GM18526 (cell line): ENCODE data around the gene HSFX3.

Source experiments
- POLR2A ChIP-seq: IDR thresholded peaks from 3 replicates; pipeline ENCODE4 v1.6.1; 2011; ENCODE audit not compliant: insufficient read length; ENCODE audit errors: extremely low read depth

The HSFX3 gene

GRCh38 chrX:149531599-149531998 lies 18.1 kb downstream of the HSFX3 start:
- TF ChIP-seq POLR2A, result no peak

GRCh38 chrX:149528381-149528780 lies 21.3 kb downstream of the HSFX3 start:
- no peak for TF ChIP-seq POLR2A

GRCh38 chrX:149527705-149528104 lies 22.0 kb downstream of the HSFX3 start:
- no peak for TF ChIP-seq POLR2A

GRCh38 chrX:149522916-149523315 lies 26.8 kb downstream of the HSFX3 start:
- no peak for TF ChIP-seq POLR2A

GRCh38 chrX:149521438-149521837 lies 28.3 kb downstream of the HSFX3 start:
- no peak for TF ChIP-seq POLR2A

- TF ChIP-seq POLR2A, result no peak
Observed at GRCh38 chrX:149518236-149518635, 31.5 kb downstream of the HSFX3 start.

GRCh38 chrX:149517308-149517707 lies 32.4 kb downstream of the HSFX3 start:
- no peak for TF ChIP-seq POLR2A

GRCh38 chrX:149516604-149517003 lies 33.1 kb downstream of the HSFX3 start:
- TF ChIP-seq POLR2A, result no peak

- no peak for TF ChIP-seq POLR2A
Observed at GRCh38 chrX:149515954-149516602, 33.6 kb downstream of the HSFX3 start.

- TF ChIP-seq POLR2A, result no peak
Observed at GRCh38 chrX:149513825-149514428, 35.8 kb downstream of the HSFX3 start.

- no peak for TF ChIP-seq POLR2A
Observed at GRCh38 chrX:149512225-149512885, 37.4 kb downstream of the HSFX3 start.

- TF ChIP-seq POLR2A, result no peak
Observed at GRCh38 chrX:149511081-149511480, 38.6 kb downstream of the HSFX3 start.

- no peak for TF ChIP-seq POLR2A
Observed at GRCh38 chrX:149510386-149510785, 39.3 kb downstream of the HSFX3 start.

- no peak for TF ChIP-seq POLR2A
Observed at GRCh38 chrX:149508467-149508866, 41.3 kb downstream of the HSFX3 start.

GRCh38 chrX:149506349-149506748 lies 43.4 kb downstream of the HSFX3 start:
- TF ChIP-seq POLR2A, result no peak

- TF ChIP-seq POLR2A, result no peak
Observed at GRCh38 chrX:149505671-149506070, 44.1 kb downstream of the HSFX3 start.

GRCh38 chrX:149504915-149505651 lies 44.6 kb downstream of the HSFX3 start, which contains the start of gene IDS:
Gene IDS (minus strand): TSS chrX:149505306. CDS start chrX:149505137, 169 bp downstream.
- peak; percentile 85 for TF ChIP-seq POLR2A
